Limb (tissue), 2 donors: ENCODE data around the gene RNF157.
A peak's percentile ranks its signal among the peaks of the same experiment; 100 is the strongest.

ENCODE experiments used
- DNase-seq, 2 donors: peaks; one replicate each; pipeline ENCODE4 v3.0.0-alpha.2; 2016; ENCODE audit errors: extremely low spot score in 2 of 2

Gene RNF157

DNA sequence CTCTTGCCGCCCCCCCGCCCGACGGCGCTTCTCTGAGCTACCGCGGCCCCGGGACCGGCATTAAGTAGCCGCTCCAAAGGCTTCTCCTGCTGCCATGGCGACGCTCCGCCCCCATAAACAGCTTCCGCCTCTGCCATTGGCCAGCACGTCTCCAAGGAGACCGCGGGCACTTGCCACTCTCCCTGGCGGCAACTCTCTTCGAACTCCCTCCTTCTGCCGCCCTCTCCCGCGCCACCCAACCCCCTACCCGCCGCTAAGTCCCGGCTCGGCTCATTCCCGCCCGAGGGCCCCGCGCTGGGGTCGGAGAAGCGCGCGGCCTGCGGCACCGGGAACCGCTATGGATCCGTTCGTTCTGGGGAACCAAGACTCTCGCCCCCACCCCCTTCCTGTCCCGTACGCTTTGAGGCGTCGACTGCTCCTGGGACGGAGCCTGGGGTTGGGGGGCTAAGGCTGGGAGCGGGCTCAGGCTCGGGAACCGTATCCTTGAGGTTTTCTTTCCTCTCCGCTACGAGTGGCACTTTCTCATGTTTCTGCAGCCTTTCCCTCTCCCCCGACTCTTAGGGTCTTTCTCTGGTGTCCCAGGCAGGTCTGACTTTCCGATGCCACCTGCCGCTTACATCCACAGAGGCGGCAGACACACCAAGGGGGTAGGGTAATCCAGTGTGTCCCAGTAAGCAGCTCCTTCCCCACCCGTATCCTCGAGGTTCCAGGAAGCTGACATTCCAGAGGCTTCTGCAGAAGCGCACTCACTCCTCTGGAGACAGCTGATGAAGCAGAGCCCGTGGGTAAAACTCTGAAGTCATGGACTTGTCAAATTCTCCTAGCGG lies 98.9 kb downstream of the RNF157 start, which contains the start of gene FOXJ1:
Gene FOXJ1, minus strand, starts transcription at position 34 of the 827 bp plus-strand sequence. CDS start 850 bp downstream, outside the sequence.
- peak; percentile 87 to 95 for DNase-seq

DNA sequence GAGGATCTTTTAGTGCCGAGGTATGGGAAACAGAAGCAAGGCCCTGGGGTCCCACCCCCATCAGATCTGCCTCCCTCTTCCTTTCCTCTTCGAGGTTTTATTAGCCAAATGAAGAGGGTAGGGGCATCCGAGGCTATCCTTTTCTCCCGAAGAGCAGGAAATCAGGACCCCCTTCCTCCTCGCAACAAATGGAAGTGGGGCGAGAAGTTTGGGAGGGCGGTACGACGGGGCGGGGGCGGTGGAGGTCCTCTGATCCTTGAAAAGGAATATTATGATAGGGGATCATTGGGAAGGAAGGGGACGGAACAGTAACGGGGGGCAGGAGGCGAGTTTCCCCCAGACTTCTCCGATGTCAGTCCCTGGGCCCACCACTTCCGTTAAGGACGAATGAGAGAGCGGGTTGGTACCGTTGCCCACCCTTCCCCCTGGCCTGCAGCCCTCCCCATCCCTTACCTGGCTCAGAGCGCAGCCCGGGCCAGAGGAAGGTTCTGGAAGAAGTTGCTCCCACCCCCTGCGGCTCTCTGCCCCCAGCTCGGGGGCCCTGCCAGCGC lies 99.6 kb downstream of the RNF157 start:
- DNase-seq = no peak

DNA sequence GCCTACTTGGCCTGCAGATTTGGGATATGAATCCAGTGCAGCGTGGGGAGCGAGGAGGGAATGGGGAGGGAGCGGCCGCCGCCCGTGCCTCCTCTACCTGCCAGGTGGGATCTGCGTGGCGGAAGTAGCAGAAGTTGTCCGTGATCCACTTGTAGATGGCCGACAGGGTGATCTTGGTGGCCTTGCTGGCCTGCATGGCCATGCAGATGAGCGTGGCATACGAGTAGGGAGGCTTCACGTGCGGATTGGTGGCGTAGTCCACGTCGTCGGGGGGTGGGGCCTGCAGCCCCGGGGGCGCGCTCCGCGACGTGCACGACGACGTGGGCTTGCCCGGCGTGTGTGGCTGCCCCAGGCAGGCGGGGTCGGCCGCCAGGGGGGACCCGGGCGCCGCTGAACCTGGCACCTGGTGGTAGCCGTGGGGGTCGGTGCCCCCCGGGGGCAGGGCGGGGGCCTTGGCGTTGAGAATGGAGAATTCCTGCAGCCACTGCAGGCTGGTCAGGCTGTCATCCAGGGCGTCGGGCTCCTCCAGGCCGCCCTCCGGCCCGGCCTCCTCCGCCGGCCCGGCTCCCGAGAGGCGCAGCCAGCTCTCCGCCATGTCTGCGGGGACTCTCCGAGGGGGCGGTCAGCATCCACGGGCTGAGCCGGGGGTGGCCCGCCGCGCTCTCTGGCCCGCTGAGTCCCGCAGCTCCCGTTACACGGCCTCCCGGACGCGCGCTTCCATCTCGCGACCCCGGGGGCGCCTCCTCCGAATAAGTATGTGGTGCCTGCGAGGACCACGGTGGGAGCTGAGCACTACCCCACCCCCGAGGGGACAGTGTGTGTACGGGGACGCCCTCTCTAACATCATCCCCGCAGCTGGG lies 100.3 kb downstream of the RNF157 start:
- DNase-seq = peak in 1 of 2 donors; percentile 61

DNA sequence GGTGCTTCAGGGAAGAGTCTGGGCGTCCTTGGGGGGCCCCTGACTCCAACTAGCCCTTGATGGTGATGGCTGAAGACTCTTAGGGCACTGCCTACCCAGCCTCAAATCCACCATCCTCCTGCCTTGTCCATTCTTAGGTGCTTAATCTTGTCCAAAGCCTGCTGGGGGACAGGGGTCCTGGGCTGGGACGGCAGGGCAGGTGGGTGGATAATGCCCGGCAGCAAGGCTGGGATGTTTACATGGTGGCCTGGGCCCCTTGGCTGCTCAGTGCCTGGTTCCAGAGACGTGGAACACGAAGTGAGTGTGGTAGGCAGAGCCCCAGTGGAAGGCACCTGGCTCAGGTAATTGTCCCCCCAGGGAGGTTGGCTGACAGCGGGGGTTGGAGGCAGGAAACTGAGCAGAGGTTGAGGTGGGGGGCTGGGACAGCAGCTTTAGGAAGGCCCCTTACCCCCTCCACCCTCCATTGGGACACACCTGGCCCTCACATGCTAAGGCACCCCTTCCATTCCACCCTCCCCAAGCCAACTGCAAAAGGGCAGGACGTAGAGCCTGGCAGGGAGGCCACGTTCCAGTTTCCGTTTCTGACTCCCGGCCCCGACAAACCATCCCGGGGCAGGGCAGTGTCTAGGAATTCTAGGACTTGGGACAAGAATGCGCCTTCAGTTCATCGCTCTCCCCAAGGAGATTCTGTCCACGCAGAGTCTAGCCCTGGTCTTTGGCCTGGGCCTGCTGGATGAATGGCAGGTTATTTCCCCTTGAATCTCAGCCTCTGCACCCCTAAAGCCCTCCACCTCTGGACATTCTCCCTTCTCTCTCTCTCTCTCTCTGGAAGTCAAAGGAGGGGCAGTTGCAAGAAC lies 101.2 kb downstream of the RNF157 start:
- DNase-seq = no peak

DNA sequence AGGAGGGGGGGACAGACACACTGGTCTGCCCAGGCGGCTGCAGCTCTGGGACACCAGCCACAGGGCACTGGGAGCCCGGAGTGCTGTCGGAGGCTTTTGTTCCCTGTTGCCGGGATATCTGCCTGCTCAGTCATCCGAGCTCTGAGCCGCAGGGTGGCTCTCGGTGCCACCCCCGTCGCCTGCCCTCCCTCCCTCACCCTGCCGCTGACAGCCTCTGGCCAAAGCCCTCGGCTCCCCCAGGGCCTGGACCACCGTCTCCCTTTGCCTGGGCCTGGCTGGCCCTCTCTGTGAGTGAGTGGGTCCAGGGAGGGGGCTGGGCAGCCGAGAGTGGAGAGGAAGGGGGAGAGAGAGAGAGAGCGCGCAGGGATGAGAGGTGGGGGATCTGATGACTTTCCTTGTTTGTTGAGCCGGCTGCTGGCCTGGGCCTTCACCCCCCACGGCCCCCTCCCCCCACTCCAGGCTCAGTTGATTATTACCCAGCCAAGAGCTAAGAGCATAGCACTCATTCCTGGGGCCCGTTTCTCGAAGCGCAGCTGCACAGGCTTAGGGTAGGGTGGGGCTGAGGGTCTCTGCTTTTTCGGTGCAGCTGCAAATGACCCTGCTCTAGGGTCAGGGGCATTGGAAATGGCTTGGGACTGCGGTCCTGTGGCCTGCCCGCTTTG lies 101.9 kb downstream of the RNF157 start:
- DNase-seq = peak in 1 of 2 donors; percentile 71

DNA sequence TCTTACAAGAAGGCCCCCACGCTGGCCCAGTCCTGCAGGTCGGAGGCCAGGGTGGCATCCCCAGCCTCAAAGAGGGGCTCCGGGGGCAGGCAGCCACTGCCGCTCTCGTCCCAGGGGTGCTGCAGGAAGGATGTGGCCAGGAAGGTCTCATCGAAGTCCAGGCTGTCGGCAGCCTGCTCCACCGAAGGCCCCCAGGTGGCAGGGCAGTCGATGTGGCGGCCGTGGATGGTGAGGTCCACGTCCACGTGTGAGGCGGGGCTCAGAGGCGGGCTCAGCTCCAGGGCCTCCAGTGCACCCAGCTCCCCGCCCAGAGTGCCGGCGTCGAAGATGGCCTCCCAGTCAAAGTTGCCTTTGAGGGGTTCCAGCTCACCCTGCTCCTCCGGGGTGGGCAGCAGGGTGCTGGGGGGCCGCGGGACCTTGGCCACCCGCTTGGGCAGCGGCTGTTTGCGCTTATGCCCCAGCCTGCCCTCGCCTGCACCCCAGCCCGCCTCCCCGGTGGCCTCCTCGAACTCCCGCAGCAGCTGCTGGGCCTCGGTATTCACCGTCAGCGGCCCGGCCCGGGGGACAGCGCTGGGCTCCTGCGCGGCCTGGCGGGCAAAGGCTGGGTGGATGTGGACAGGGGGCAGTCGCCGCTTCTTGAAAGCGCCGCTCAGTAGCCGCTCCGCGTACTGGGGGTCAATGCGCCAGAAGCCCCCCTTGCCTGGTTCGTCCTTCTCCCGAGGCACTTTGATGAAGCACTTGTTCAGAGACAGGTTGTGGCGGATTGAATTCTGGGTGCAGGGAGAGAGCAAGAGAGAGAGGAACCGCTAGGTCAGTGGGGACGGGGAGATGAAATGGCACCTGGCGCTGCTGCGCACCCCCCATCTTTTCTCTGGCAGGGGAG lies 102.7 kb downstream of the RNF157 start:
- no peak for DNase-seq

DNA sequence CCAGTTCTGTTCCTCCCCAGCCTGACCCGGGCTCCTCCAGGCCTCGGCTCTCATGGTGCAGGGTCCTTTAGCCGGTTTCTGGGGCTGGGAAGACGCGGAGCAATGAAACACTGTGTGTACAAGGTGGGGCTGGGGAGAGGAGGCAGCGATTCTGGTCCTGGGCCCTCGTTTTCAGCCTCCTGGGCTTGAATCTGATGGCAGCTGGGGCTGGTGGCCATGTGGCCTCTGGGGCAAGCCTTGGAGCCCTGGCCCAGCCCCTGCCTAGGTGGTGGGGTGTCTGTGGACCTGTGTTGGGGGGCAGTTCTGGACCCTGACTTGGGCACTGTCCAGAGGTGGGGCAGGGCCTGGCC lies 103.3 kb downstream of the RNF157 start:
- no peak for DNase-seq

DNA sequence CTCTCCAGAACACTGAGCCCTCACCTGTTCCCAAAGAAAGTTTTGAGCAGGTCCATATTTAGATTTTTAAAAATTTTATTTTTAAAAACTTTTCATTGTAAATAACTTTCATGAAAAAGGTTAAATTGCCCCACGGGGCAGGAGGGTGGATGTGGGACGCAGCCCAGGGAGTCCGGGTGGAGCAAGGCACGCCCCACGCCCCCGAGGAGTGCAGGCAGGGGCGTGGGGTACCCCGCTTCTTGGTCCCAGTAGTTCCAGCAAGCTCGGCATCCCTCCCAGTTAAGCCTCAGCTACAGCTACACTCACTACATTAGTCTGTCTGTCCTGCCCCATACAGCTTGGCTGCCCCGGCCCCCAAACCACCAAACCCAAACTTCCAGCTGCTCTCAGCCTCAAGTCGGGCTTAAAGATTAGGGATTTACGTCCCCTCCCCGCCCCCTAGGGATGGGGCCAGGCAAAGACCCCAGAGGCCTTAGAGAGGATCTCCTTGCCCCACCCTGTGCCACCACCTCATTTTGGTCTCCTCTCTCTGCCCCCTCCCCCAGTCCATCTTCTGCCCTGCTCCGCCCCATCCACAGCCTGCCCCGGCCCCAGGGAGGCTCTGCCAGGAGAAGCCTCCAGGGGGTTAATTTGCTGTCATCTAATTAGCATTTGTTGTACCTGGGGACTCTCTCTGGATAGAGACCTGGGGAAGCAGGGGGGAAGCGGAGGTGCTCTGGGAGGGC lies 103.9 kb downstream of the RNF157 start:
- no peak for DNase-seq

DNA sequence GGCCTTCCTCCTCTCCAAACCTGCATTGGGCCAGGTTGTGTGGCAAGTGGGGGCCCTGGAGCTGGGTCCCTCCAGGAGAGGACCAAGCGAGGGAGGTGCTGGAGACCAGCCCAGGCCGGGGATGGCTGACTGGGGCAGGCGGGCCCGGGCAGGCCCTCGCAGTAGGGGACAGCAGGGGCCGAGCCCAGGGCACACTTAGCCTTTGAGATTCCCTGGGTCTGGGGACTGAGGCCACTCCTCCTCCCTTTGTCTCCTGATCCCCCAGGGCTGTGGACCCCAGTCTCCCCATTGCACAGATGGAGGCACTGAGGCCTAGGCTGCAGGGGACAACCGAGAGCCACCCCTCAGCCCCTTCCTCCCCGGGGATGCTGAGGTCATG lies 104.5 kb downstream of the RNF157 start:
- DNase-seq = no peak

DNA sequence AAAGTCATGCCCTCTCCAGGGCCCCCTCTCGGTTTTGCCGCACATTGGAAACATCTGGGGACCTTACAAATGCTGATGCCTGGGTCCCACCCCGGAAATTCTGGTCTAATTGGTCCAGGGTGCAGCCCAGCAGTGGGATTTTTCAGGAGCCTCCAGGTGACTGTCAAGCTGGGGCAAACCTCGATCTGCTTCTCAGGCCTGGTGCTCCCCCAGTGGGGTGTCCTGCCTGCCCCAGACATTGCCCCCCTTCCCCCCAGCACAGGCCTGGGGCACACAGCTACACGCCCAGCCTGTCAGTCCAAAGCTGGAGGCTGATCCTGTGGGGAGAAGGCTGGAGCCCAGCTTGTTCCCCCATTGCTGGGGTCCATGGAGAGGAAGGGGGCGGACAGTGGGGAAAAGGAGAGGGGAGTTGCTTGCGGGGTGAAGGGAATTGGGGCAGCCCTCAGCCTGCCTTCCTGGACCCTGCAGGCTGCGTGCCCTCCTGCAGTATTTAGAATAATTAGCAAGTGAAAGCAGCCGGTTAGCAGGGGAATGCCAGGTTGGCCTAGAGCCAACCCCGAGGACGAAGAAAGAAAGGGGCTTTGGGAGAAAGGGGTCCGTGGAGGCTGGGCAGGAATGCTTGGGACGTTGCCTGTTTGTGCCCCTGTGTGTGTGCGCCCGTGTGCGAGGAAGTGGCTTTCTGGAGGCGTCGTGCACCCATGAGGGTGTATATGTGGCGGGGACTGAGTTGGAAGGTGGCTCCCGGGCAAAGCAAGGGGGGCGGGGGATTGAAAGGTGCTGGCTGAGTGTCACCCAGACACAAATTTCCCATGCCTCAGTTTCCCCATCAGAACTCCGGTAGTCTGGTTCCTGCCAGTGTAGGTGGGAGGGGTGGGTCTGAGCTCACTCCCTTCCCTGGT lies 105.1 kb downstream of the RNF157 start:
- DNase-seq = no peak

DNA sequence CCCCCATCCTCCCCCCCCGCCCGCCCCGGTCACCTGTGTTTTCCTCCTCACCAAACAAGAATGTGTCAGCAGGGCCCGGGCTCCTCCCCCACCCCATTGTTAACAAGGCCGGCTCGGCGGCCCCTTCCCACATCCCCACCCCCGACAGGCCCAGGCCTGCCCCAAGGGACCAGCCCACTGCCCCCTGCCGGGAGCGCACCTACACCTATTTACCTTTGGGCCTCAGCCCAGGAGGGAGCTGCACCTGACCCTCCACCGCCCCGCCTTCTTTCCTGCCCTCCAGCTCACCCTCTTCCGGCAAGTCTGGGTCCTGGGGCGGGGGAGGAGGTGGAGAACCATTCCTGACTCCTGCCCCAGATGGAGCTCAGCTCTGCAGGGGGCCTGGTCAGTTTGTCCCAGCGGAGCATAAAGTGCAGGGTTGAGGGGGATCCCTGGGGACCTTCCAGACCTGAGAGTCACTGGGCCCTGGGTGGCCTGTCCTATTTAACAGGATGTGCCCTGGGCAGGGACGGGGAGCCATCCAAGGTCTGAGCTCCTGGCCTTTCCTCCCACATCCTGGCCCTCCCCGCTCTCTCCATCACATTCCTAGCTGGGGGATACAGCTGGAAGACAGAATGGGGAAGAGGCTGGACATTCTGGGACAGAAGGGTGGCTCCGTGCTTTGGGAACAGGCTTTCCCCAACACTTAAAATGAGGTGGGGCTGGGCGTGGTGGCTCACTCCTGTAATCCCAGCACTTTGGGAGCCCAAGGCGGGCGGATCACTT lies 107.5 kb downstream of the RNF157 start:
- DNase-seq = no peak

DNA sequence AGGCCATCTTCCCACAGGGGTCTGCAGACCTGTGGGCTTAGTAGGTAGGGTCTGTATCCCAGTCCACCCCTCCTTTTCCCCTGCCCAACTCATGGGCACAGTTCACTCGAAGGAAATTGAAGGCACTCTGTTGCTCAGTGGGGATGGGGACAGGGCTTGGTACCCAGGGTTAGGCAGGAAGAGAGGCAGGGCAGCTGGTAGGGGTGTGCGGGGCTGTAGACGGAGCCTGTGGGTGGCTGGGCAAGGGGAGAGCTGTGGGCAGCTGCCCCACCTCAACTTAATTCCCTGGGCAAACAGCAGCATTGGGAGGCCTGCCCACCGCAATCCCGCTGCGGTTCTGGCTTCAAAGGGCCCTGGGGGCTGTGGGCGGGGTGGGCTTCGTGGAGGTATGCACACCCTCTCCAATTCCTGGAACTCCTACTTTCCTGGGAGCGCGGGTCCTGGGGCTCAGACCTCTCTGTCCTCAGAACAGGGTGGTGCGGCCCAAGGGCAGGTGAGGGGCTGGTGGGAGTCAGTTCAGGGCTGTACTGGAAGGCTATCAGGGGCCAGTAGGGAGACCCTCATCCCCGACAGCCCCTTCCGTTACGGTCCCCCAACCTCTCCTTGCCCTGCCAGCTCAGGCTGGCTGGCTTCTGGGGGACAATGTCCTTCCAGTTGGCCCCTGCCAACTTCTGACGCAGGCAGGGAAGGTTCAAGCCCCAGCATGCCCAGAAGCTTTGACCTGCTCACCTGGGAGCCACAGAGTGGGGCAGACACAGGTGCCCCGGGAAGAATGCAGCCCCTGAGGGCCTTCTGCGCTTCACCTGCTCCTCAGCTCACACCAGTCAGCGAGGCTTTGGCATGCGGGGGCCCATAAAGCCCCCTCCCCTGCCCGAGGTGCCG lies 108.4 kb downstream of the RNF157 start:
- no peak for DNase-seq

DNA sequence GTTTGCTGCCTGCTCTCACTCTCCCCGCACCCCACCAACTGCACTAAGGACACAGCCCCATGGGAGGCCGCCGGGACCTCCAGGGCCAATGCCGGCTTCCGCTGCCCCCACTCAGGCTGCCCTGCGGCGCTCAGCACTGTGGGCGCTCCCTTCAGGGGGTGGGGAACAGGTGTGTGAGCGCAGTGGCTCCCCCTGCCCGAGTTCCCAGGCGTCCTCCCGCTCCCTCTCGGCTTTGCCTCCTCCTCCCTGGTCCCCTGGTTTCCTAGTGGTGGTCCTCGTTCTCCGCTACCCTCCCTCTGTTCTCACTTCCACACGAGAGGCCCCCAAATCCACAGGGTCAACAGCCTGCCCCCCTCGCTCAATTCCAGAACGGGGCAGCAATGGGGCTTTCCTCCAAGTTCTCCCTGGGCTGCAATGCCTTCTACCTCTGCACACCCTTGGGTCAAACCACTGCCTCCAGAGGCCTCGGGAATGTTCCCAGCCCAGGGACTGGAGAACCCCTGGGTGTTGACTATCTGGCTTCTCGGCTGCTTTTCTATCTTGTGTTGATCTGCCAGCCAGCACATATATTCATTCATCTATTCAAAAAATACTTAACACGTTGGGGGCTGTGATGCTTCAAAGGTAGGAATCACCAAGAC lies 109.1 kb downstream of the RNF157 start:
- no peak for DNase-seq

DNA sequence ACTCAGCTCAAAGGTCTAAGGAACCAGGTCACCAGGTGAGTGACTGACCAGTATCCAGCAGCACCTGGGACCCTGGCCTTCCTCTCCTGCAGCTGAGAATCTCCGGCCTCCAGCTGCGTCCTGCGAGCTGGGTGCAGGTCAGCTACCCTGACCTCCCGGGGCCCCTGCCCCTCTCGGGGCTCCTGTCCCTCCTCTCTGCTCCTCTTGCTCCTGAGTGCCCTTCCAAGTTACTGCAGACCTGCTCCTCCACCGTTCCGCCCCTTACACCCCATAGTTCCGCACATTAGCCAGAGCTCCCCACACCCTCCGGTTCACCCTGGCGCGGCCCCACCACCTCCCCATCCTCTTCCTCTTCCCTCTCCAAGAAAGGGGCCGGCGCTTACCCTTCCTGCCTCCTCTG lies 109.8 kb downstream of the RNF157 start:
- DNase-seq = no peak

DNA sequence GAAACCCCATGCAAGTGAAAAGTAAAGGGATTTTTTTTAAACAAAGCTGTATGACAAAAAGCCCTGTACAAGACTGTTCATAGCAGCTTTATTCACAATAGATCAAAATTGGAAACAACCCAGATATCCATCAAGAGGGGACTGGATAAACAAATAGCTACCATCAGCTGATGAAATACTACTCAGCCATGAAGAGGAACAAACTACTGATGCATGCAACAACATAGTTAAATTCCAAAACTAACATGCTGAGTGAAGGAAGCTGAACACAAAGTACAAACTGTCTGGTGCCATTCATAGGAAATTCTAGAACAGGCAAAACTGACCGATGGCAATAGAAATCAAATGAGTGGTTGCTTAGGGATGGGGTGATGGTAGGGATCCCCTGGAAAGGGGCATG lies 114.4 kb downstream of the RNF157 start:
- DNase-seq = no peak

DNA sequence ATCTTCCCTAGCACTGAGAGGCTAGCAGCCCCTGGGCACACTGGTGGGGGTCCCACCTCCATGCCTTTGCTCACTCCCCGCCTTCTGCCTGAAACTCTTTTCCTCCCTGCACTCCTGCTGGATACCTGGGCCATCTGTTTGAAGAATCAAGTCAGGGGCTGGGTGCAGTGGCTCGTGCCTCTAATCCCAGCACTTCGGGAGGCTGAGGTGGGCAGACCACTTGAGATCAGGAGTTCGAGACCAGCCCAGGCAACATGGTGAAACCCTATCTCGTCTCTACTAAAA lies 115.0 kb downstream of the RNF157 start:
- no peak for DNase-seq
